ENCODE data around the gene NELL1.
"Not testable (repeated sequence)": the region's sequence is repeated elsewhere in the genome, so short reads cannot be mapped to it uniquely, and the experiment has no call there.

The NELL1 gene

DNA sequence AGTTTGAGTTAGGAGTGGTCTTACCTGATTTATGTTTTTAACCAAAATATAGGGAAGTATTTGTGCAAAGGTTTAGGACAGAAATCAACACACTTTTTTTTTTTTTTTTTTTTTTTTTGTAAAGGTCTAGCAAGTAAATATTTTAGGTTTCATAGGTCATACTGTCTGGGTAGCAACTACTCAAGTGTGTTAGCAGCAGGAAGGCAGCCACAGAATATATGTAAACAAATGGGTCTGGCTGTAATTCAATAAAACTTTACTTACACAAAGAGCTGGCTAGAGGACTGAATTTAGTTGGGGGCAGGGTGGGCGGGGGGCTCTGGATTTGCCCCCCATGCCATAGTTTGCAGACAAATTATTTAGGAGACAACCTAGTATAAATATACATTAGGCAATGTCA, 510.4 kb downstream of the NELL1 start:
- no peak for DNase-seq (ENCODE audit: low read depth in 2 of 3, low spot score in 2 of 3)

DNA sequence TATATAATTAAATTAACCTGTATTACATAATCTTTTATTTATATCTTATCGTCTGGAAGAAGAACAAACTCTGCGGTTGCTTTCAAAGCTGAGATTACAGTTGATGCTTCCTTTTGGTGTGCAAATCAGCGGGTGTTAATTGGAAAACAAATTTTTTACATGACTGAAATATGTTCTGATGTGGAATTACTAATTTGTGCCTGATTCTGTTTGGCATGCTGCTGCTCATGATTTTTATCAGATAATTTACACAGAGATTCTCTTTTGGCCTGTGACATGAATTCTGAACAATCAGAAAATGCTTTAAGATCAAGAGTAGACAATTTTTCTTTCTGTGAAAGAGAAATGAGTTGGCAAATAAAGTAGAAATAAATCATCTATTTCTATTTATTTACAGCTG, 510.8 kb downstream of the NELL1 start:
- DNase-seq (ENCODE audit: low read depth in 2 of 3, low spot score in 2 of 3) = no peak

DNA sequence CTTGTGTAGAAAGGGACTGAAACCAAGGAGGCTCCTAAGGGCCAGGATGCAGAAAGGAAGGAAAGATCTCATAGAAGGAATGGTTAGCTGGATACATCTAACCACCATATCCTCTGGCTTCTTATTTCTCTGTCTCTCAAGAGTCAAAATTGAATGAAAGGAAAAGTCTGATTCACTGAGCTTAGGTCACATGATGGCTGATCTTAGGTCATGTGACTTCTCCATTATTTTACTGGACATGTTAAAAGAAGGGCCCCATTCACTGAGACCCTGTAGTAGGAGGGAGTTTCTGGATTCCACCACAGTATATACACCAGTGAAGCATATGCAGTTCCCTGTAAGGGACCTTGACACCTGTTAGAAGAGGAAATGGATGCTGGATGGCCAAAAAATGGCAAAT, 516.6 kb downstream of the NELL1 start:
- DNase-seq (ENCODE audit: low read depth in 2 of 3, low spot score in 2 of 3) = no peak

DNA sequence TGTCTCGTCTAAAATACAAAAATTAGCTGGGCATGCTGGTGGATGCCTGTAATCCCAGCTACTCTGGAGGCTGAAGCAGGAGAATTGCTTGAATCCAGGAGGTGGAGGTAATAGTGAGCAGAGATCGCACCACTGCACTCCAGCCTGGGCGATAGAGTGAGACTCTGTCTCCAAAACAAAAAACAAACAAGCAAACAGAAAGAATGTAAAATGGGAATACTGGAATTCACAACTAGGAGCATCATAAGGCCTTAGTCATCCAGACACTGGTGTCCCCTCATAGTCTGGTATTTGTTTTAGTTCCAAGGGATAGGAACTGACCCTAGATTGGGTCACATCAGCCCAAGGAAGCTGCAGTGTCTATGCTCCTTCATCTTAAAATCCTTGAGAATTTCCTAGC, 520.8 kb downstream of the NELL1 start:
- no peak for DNase-seq (ENCODE audit: low read depth in 2 of 3, low spot score in 2 of 3)

DNA sequence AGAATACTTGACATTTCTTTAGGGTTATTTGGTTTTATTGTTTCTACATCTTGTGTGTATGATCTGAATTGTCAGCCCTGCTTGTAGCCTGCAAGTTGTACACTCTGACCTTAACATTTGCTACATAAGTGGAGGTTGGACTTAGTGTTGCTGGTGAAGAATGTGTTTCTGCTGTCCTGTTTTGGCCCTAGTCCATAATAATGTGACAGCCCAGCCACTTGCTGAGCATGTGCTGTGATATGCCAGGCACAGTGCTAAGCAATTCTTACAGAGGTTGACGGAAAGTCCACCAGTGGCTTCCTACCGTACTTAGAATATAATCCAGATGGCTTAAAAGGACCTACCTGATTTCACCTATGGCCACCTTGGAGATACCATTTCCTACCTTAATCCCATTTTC, 526.6 kb downstream of the NELL1 start:
- no peak for DNase-seq (ENCODE audit: low read depth in 2 of 3, low spot score in 2 of 3)

DNA sequence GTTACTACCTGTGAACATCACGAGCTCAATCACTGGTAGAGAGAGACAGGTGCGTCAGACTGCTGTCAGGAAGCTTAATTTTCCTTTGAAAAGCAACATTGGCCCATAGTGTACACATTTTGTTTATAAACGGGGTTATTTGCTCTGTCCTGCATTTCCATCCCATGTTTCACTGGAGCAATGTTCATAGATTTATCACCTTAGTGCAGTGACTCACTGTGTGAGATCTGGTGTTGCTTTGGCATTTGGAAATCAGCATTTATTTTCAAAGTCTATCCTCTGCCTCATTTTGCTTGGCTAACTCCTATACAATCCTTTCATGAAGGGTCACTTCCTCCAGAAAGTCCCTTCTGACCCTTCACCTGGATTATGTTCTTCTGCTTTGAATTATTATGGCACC, 529.1 kb downstream of the NELL1 start:
- no peak for DNase-seq (ENCODE audit: low read depth in 2 of 3, low spot score in 2 of 3)

DNA sequence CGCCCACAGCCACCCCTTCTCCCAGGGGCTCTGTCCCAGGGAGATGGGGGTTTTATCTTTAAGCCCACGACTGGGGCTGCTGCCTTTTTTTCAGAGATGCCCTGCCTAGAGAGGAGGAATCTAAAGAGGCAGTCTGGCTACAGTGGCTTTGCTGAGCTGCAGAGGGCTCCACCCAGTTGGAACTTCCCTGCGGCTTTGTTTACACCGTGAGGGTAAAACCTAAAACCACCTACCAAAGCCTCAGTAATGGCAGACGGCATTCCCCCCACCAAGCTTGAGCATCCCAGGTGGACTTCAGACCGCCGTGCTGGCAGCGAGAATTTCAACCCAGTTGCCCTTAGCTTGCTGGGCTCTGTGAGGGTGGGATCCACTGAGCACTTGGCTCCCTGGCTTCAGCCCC, 535.8 kb downstream of the NELL1 start:
- no peak for DNase-seq (ENCODE audit: low read depth in 2 of 3, low spot score in 2 of 3)

DNA sequence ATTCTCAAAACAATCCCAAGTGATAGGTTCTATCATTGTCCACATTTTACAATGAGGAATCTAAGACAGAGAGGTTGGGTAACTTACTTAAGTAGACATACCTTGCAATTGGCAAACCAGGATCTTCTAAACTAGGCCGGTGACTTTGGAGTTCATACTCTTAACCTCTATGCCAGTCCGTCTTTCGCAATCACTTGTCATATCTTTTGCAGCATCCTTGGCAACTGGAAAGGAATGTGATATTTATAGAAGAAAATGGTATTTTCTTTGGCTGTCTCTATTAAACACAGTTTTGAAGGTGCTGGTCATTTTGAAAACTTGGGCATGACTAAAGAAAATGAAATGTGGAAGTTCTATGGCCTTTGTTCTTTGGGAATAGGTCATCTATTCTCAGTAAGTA, 556.5 kb downstream of the NELL1 start:
- DNase-seq (ENCODE audit: low read depth in 2 of 3, low spot score in 2 of 3) = no peak

DNA sequence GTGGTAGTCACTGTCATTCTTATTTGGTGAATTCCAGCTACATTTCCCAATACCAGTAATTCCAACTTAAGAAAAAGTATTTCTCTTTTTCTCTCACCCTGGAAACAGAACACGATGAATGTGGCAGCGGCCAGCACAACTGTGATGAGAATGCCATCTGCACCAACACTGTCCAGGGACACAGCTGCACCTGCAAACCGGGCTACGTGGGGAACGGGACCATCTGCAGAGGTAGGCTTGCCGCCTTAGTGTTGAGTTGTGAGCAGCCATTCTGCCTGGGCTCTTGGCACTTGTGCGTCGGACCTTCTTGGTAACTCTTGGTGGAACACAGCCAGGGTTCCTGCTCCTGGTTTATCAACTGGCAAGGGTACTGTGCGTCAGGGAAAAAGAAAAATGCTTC, 559.8 kb downstream of the NELL1 start:
- DNase-seq (ENCODE audit: low read depth in 2 of 3, low spot score in 2 of 3) = no peak

DNA sequence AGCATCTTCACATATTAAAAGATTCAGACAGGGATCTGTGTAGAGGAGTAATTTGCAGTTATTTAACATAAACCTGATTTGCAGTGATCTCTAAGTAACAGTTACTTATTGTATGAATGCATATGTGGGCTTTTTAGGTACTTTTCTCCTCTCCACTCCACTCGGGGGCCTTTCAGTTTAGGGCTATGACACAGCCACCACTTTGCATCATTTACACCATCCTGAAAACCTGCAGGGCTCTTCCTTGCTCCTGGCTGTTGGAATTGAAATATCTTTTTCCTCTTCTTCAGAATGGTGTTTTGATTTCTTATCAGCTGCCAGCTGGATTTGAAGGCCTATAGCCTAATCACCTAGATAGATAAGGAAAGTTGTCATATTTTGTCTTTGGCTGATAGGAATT, 580.8 kb downstream of the NELL1 start:
- no peak for DNase-seq (ENCODE audit: low read depth in 2 of 3, low spot score in 2 of 3)

DNA sequence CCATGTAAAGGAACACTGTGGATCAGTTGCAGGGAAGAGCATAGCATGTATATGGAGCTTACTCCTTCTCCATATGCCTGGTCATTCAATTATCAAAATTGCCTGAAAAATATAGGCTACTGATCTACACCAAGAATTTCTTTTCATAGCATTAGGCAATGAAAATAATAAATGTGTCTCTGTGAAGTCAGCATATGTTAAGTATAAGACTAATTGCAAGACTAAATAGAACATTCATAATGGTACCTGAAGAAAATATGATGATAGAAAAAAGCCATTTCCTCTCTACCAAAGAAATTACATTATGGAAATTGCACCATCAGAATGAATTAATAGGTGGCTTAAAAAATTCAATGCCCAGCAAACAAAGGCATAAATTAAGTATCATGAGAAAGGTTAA, 584.7 kb downstream of the NELL1 start:
- DNase-seq (ENCODE audit: low read depth in 2 of 3, low spot score in 2 of 3) = no peak

DNA sequence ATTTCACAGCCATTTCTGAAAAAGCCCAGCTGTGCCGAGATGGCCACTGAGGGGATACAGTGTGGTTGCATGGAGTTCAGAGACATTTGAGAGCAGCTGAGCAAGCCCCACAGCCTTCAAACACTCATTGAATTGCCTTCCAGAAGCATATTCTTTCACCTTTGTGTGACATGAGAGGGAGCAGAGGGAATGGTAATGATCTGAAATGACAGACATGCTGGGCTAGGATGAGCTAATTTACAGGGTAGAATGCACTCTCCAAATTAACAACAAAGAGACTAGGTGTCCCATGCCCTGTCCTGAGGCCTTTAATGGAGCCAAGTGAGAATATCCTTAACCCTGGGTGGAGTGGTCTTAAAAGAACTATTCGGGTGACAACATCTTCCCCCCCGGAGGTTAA, 585.4 kb downstream of the NELL1 start:
- no peak for DNase-seq (ENCODE audit: low read depth in 2 of 3, low spot score in 2 of 3)

DNA sequence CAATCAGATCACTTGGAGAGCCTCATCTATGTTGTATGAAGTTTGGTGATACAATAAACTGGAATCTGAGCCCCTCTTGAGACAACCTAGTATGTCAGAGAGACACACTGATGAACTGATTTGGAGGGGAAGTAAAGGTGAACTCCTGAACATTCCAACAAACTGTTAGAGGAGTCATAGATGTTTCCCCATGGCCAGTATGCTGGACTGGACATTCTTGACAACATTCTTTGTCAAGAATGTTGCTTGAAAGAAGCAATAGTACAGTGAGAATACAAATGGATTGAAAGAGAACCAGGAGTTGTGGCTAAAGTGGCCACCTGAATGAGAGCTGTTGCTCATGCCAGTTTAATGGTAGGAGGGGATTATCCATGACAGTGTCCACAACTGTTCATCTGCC, 588.1 kb downstream of the NELL1 start:
- DNase-seq (ENCODE audit: low read depth in 2 of 3, low spot score in 2 of 3) = no peak

DNA sequence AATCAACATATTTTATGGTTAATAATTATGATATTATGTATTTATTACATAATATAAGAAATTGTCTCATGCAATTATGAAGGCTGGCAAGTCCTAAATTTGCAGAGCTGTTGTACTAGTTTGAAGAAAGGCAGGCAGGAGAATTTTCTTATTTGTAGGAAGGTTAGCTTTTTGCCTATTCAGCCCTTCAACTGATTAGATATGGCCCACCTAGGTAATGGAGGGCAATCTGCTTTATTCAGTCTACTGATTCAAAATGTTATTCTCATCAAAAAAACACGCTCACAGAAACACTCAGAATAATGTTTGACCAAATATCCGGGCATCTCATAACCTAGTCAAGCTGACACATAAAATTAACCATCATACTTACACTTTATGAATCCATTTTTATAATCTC, 589.0 kb downstream of the NELL1 start:
- DNase-seq (ENCODE audit: low read depth in 2 of 3, low spot score in 2 of 3) = no peak

DNA sequence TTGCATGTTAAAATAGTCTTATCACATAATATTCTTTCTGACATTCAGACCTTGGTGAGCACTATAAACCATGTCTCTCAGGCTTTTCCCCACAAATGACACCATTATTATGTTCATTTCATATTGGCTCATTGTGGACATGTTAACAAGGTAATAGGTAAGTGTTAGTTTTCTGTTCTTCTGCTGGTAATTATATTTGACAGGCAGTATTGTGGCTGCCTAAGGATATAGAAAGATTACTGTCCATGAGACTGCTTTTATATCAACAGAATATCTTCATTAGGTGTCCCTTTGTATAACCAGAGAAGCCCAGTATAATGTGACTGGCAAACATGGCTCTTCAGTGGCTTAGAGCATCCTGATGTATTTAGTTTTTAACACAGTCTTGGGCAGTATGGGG, 590.7 kb downstream of the NELL1 start:
- DNase-seq (ENCODE audit: low read depth in 2 of 3, low spot score in 2 of 3) = no peak

DNA sequence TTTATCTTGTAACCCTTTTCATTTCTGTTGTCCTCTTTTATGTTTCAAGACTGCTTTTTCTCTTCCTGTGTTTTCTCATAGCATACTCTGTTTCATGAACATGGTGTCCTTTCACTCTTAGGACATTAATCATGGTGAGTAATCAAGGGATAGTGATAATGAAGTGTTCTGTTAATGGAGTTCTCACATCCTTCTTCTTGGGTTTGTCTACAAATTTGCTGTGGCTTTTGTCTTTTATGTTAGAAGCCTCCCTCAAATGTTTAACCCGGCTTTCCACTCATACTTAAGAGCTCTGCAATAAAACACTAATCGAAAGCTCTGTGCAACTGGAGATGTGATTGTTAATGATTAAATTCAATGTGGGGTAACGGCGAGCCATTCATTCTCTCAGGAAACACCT, 593.6 kb downstream of the NELL1 start:
- DNase-seq (ENCODE audit: low read depth in 2 of 3, low spot score in 2 of 3) = no peak

DNA sequence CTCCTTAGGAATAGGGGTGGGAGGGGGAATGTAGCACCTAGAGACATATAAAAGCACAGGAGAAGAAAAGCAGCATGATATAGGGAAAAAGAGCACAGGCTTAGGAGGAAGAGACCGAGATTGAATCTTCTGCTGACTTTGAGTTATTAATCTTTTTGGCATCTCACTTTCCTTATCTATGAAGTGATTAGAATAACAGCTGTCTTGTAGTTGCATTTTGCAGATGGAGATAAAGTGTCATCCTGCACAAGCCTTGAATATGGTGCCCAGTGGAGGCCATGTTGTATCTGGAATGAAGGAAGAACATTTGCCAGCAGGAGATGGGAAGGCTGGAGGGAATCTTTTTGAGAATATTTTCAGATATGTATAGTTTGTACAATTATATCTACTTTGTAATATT, 594.7 kb downstream of the NELL1 start:
- DNase-seq (ENCODE audit: low read depth in 2 of 3, low spot score in 2 of 3) = no peak

DNA sequence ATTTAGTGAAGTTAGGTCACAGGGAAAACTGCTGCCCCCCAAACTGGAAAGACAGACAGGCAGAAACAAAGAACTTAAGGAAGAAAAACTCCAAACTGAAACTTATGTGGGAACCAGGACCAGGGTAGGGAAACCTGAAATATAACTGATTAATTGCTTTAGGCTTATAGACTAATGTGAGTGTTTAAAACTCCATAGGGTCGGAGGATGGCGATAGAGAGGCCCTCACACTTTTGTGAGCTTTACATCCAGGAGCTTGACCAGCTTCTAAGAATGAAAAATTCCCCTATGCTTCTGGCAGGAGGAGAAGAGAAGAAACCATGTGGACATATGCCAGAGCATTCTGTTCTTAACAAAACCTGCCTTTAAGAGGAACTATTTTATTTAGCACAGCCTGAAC, 598.6 kb downstream of the NELL1 start:
- DNase-seq (ENCODE audit: low read depth in 2 of 3, low spot score in 2 of 3) = no peak

DNA sequence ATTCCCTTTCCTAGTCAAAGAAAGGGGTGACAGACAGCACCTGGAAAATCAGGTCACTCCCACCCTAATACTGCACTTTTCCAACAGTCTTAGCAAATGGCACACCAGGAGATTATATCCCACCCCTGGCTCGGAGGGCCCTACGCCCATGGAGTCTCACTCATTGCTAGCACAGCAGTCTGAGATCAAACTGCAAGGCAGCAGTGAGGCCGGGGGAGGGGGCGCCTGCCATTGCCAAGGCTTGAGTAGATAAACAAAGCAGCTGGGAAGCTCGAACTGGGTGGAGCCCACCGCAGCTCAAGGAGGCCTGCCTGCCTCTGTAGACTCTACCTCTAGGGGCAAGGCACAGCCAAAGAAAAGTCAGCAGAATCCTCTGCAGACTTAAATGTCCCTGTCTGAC, 602.8 kb downstream of the NELL1 start:
- not testable (repeated sequence) for DNase-seq (ENCODE audit: low read depth in 2 of 3, low spot score in 2 of 3)

DNA sequence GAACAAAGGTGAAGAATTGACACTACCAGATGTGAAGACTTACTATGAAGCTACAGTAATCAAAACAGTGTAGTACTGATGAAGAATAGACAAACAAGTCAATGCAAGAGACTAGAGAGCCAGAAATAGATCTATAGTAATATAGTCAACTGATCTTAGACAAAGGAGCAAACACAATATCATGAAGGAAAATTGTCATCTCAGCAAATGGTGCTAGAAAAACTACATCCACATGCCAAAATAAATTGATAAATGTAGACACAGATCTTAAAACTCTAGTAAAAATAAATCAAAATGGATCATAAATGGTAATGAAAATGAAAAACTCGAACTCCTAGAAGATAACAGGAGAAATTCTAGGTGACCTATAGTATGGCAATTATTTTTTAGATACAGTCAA, 609.5 kb downstream of the NELL1 start:
- DNase-seq (ENCODE audit: low read depth in 2 of 3, low spot score in 2 of 3) = no peak

DNA sequence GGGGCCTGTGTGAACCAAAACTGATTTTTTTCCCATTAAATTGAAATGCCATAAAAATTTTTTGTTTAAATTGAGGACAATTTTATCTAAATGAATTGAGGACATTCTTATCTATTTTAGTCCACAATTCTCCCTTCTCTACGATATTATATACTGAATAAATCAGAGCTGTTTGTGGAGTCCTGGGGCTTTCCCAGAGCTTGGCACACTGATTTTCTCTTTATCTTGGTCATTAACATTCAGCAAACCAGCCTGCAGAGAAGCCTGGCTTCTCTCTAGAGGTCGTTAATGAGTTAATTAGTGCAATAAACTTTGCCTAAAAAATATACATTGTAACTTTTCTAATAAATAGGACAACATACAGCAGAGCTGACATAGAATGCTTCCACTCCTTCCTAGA, 615.7 kb downstream of the NELL1 start:
- no peak for DNase-seq (ENCODE audit: low read depth in 2 of 3, low spot score in 2 of 3)

DNA sequence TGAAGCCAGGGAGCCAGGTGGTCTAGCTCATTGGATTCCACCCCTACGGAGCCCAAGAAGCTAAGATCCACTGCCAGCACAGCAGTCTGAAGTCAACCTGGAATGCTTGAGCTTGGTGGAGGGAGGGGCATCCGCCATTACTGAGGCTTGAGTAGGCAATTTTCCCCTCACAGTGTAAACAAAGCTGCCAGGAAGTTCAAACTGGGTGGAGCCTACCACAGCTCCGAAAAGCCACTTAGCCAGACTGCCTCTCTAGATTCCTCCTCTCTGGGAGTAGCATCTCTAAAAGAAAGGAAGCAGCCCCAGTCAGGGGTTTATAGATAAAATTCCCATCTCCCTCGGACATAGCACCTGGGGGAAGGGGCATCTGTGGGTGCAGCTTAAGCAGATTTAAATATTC, 620.3 kb downstream of the NELL1 start:
- no peak for DNase-seq (ENCODE audit: low read depth in 2 of 3, low spot score in 2 of 3)

DNA sequence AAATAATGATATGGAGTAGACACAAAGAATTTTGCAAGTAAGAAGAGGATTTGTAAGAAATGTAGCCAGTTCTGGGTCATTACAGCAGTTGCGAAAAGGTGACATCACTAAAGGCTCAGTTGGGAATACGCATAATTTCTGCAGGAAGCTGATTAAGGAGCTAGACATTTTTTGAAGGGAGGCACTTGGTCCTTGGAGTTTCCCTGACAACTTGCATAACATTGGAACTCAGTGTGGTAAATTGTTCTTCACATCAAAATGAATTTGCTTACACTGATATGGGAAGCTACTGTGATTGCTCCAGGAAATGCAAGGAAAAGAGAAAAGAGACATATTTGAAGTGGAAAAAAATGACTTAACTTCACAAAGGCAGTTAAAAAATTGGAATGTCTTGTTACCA, 626.1 kb downstream of the NELL1 start:
- no peak for DNase-seq (ENCODE audit: low read depth in 2 of 3, low spot score in 2 of 3)

DNA sequence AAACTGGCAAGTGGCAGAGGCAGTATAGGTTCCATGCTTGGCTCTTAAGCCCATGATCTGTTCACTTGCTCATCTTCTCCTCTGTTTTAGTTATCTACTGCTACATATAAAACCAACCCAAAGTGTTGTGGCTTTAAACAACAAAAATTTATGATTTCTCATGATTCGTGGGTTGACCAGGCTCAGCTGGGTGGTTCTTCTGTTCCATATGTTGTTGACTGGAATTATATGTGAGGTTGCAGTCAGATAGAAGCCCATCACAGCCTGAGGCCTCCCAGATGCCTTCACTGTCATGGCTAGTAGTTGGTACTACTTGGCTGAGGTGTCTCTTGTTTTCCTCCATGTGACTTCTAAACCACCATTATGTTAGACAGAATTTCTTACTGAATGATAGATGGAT, 632.6 kb downstream of the NELL1 start:
- no peak for DNase-seq (ENCODE audit: low read depth in 2 of 3, low spot score in 2 of 3)

All from activated CD8-positive, alpha-beta memory T cell treated with anti-CD3 and anti-CD28 coated beads for 48 hours (primary cell).